H9 (cell line): ENCODE measurements around the gene MRTFB. TPM values are rescaled to one million over a fixed set of nuclear protein-coding genes. Genes with fewer than 3 reads are reported as not detected.

Experiments used
- DNase-seq: peaks from one replicate; pipeline ENCODE4 v3.0.0-alpha.2; 2017
- H2AFZ ChIP-seq: one replicate; pipeline ENCODE4 v1.6.1; 2013; ENCODE audit warnings: mild to moderate bottlenecking, low read length, control low read depth, moderate library complexity
- H2AK5ac ChIP-seq: 2 replicates; pipeline ENCODE4 v1.6.1; 2013; ENCODE audit warnings: low read length, control low read depth, mixed read lengths; ENCODE audit not compliant: insufficient read length
- H2BK120ac ChIP-seq: one replicate; pipeline ENCODE4 v1.6.1; 2013; ENCODE audit warnings: low read depth, mild to moderate bottlenecking, low read length, control low read depth, inconsistent platforms; ENCODE audit not compliant: poor library complexity, severe bottlenecking
- H2BK12ac ChIP-seq: 2 replicates; pipeline ENCODE4 v1.6.1; 2013; ENCODE audit warnings: low read length, control low read depth, mixed read lengths, low read depth; ENCODE audit not compliant: insufficient read length
- H2BK15ac ChIP-seq: 2 replicates; pipeline ENCODE4 v1.6.1; 2013; ENCODE audit warnings: low read depth, low read length, control low read depth
- H2BK20ac ChIP-seq: one replicate; pipeline ENCODE4 v1.6.1; 2013; ENCODE audit warnings: low read depth, mild to moderate bottlenecking, low read length, control low read depth, inconsistent platforms; ENCODE audit not compliant: poor library complexity, severe bottlenecking
- H2BK5ac ChIP-seq: 2 replicates; pipeline ENCODE4 v1.6.1; 2013; ENCODE audit warnings: low read length, control low read depth, mixed read lengths; ENCODE audit not compliant: insufficient read length
- H3K14ac ChIP-seq: 2 replicates; pipeline ENCODE4 v1.6.1; 2013; ENCODE audit warnings: low read length, control low read depth; ENCODE audit not compliant: insufficient read depth
- H3K18ac ChIP-seq: 2 replicates; pipeline ENCODE4 v1.6.1; 2013; ENCODE audit warnings: low read depth, mild to moderate bottlenecking, mixed read lengths, low read length, control low read depth; ENCODE audit not compliant: insufficient read length
- H3K23ac ChIP-seq: 2 replicates; pipeline ENCODE4 v1.6.1; 2013; ENCODE audit warnings: low read length, control low read depth, mixed read lengths, low read depth; ENCODE audit not compliant: insufficient read length
- H3K23me2 ChIP-seq: 2 replicates; pipeline ENCODE4 v1.6.1; 2013; ENCODE audit warnings: low read depth, mild to moderate bottlenecking, mixed read lengths, low read length, control low read depth; ENCODE audit not compliant: insufficient read length, poor library complexity, severe bottlenecking
- H3K27ac ChIP-seq: 2 replicates; pipeline ENCODE4 v1.5.1; 2013; ENCODE audit warnings: low read length, control low read depth, mixed read lengths, low read depth; ENCODE audit not compliant: insufficient read length
- H3K27me3 ChIP-seq: 2 replicates; pipeline ENCODE4 v1.6.1; 2013; ENCODE audit warnings: low read length, control low read depth, inconsistent platforms; ENCODE audit not compliant: insufficient read depth
- H3K4ac ChIP-seq: 2 replicates; pipeline ENCODE4 v1.6.1; 2013; ENCODE audit warnings: low read depth, mild to moderate bottlenecking, control low read depth, inconsistent platforms, low read length, moderate library complexity
- H3K4me1 ChIP-seq: 2 replicates; pipeline ENCODE4 v1.6.1; 2013; ENCODE audit warnings: low read length, control low read depth, inconsistent platforms; ENCODE audit not compliant: insufficient read depth
- H3K4me2 ChIP-seq: 2 replicates; pipeline ENCODE4 v1.6.1; 2013; ENCODE audit warnings: low read length, control low read depth, mixed read lengths; ENCODE audit not compliant: insufficient read length, insufficient read depth
- H3K56ac ChIP-seq: 2 replicates; pipeline ENCODE4 v1.6.1; 2013; ENCODE audit warnings: low read depth, mild to moderate bottlenecking, mixed read lengths, low read length, control low read depth; ENCODE audit not compliant: insufficient read length
- H3K79me1 ChIP-seq: 2 replicates; pipeline ENCODE4 v1.6.1; 2013; ENCODE audit warnings: low read depth, mild to moderate bottlenecking, moderate library complexity, low read length, control low read depth, inconsistent platforms; ENCODE audit not compliant: insufficient read depth, poor library complexity, severe bottlenecking
- H3K79me2 ChIP-seq: 2 replicates; pipeline ENCODE4 v1.6.1; 2013; ENCODE audit warnings: low read length, control low read depth, inconsistent platforms; ENCODE audit not compliant: insufficient read depth
- H3K9ac ChIP-seq: 2 replicates; pipeline ENCODE4 v1.6.1; 2013; ENCODE audit warnings: low read length, control low read depth, mixed read lengths; ENCODE audit not compliant: insufficient read length; ENCODE audit errors: extremely low read depth
- H3K9me3 ChIP-seq: one replicate; pipeline ENCODE4 v1.6.1; 2013; ENCODE audit warnings: low read depth, low read length, inconsistent platforms; ENCODE audit not compliant: control insufficient read depth
- H3T11ph ChIP-seq: one replicate; pipeline ENCODE4 v1.6.1; 2013; ENCODE audit warnings: mild to moderate bottlenecking, low read length, control low read depth, inconsistent platforms
- H4K20me1 ChIP-seq: one replicate; pipeline ENCODE4 v1.6.1; 2013; ENCODE audit not compliant: control insufficient read depth, insufficient read length, insufficient read depth
- H4K5ac ChIP-seq: 2 replicates; pipeline ENCODE4 v1.6.1; 2013; ENCODE audit warnings: low read depth, mild to moderate bottlenecking, mixed read lengths, low read length, control low read depth; ENCODE audit not compliant: insufficient read length
- H4K8ac ChIP-seq: replicated peaks from 2 replicates; pipeline ENCODE4 v1.6.1; 2013; ENCODE audit warnings: low read length, control low read depth, mixed read lengths, low read depth; ENCODE audit not compliant: insufficient read length
- H4K91ac ChIP-seq: 2 replicates; pipeline ENCODE4 v1.6.1; 2013; ENCODE audit warnings: low read depth, mild to moderate bottlenecking, moderate library complexity, mixed read lengths, low read length, control low read depth; ENCODE audit not compliant: insufficient read length
- H3K27ac Mint-ChIP-seq, 3 experiments: 2 replicates in 2 of 3; 3 replicates in 1 of 3; pipeline ENCODE4 v1.8.0; 2020 to 2021; ENCODE audit warnings: mixed read lengths in 3 of 3, mild to moderate bottlenecking in 1 of 3, moderate library complexity in 1 of 3
- H3K27me3 Mint-ChIP-seq: 2 replicates; pipeline ENCODE4 v1.8.0; 2021; ENCODE audit warnings: low read depth, mild to moderate bottlenecking, moderate library complexity, mixed read lengths
- H3K36me3 Mint-ChIP-seq, 3 experiments: 2 replicates in 2 of 3; 3 replicates in 1 of 3; pipeline ENCODE4 v1.8.0; 2020 to 2021; ENCODE audit warnings: low read depth in 3 of 3, mixed read lengths in 3 of 3; ENCODE audit not compliant: insufficient read depth in 1 of 3
- H3K4me1 Mint-ChIP-seq, 2 experiments: 2 replicates each; pipeline ENCODE4 v1.8.0; 2020; ENCODE audit warnings: mixed read lengths in 2 of 2
- H3K4me3 Mint-ChIP-seq, 2 experiments: 2 replicates in 1 of 2; 3 replicates in 1 of 2; pipeline ENCODE4 v1.8.0; 2020 to 2021; ENCODE audit warnings: mild to moderate bottlenecking in 2 of 2, mixed read lengths in 2 of 2, moderate library complexity in 1 of 2
- H3K9me3 Mint-ChIP-seq, 2 experiments: 2 replicates in 1 of 2; 3 replicates in 1 of 2; pipeline ENCODE4 v1.8.0; 2020; ENCODE audit warnings: mild to moderate bottlenecking in 2 of 2, mixed read lengths in 2 of 2, moderate library complexity in 1 of 2
- WGBS: extraction: QIAGEN DNeasy Blood & Tissue Kit; methylation state at CpG from one replicate; pipeline ENCODE4 v1.1.7; 2013; ENCODE audit warnings: missing lambda C conversion rate, low lambda C conversion rate, mixed read lengths; ENCODE audit not compliant: insufficient read length; ENCODE audit errors: extremely low coverage; 5-methylcytosine and 5-hydroxymethylcytosine counted together
- total RNA-seq: library from RNA; stranded (reverse); gene quantifications from 2 replicates; pipeline ENCODE4 v1.2.1, GENCODE V29; 2021
- TF ChIP-seq, protein P1 (sequence below): fragments of 200-600 bp; sonication (generic); conservative IDR thresholded peaks from 3 replicates; pipeline ENCODE4 v1.8.0; 2021; ENCODE audit warnings: antibody characterized with exemption, mild to moderate bottlenecking

MRTFB gene
- total RNA-seq, 1 experiment from 2014 or later: 29.9 TPM

DNA sequence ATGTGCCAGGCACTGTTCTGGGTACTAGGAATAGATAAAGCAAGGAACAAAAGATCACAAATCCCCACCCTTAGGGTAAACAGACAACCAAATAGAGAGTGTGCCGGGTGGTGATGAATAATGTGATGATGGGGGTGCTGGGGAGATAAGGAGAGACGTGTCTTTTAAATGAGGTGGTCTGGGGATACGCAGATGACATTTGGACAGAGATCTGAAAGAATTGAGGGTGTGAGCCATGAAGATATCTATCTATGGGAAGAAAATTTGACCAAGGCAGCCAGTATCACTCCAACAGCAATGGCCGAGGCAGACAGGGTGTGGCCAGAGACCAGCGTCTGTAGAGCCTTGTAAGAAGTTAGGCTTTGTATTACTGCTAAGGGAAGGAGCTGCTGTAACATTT is 165.3 kb downstream of the MRTFB start:
- no peak overlapping the region for H2AFZ ChIP-seq

More for the DNA sequence above, 165.3 kb downstream of the MRTFB start:
- no peak overlapping the region for H2BK20ac ChIP-seq
- H2AK5ac ChIP-seq: no peak overlapping the region
- Mint-ChIP-seq H3K27ac (no peak overlapping the region), H3K36me3 (peaks cover 2 to 38% (median 26%) of the 10 kb centered on the region in 3 experiments; a peak in 5 of 7 replicates), H3K4me1 (no peaks in the 10 kb centered on the region), H3K4me3 (no peak overlapping the region), H3K27me3 (no peaks in the 10 kb centered on the region), H3K9me3 (no peaks in the 10 kb centered on the region)
- H3K23ac ChIP-seq: no peak overlapping the region
- no peak overlapping the region for H3K14ac ChIP-seq
- no peak overlapping the region for H3K4me2 ChIP-seq
- TF ChIP-seq, protein P1, sequence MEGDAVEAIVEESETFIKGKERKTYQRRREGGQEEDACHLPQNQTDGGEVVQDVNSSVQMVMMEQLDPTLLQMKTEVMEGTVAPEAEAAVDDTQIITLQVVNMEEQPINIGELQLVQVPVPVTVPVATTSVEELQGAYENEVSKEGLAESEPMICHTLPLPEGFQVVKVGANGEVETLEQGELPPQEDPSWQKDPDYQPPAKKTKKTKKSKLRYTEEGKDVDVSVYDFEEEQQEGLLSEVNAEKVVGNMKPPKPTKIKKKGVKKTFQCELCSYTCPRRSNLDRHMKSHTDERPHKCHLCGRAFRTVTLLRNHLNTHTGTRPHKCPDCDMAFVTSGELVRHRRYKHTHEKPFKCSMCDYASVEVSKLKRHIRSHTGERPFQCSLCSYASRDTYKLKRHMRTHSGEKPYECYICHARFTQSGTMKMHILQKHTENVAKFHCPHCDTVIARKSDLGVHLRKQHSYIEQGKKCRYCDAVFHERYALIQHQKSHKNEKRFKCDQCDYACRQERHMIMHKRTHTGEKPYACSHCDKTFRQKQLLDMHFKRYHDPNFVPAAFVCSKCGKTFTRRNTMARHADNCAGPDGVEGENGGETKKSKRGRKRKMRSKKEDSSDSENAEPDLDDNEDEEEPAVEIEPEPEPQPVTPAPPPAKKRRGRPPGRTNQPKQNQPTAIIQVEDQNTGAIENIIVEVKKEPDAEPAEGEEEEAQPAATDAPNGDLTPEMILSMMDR: no peak
- H4K91ac ChIP-seq: no peak overlapping the region
- no peak overlapping the region for H3K9ac ChIP-seq
- no peak overlapping the region for H3T11ph ChIP-seq
- H3K27ac ChIP-seq: no peak overlapping the region
- DNase-seq: no peak
- no peak overlapping the region for H4K5ac ChIP-seq
- no peaks in the 10 kb centered on the region for H3K79me2 ChIP-seq
- no peaks in the 10 kb centered on the region for H3K9me3 ChIP-seq
- WGBS: no CpG with 5 or more reads among the region's 5 CpGs
- H4K20me1 ChIP-seq: no peaks in the 10 kb centered on the region
- H3K27me3 ChIP-seq: no peaks in the 10 kb centered on the region
- H2BK120ac ChIP-seq: no peak overlapping the region
- H3K18ac ChIP-seq: no peak overlapping the region
- H2BK12ac ChIP-seq: no peak overlapping the region
- no peaks in the 10 kb centered on the region for H3K4me1 ChIP-seq
- H3K56ac ChIP-seq: no peak overlapping the region
- no peak overlapping the region for H4K8ac ChIP-seq
- no peak overlapping the region for H2BK15ac ChIP-seq
- no peak overlapping the region for H3K4ac ChIP-seq
- H2BK5ac ChIP-seq: no peak overlapping the region
- H3K23me2 ChIP-seq: no peaks in the 10 kb centered on the region
- no peaks in the 10 kb centered on the region for H3K79me1 ChIP-seq
